C4-2B (cell line): Measurements from ENCODE around the gene TMEM270.
"Not testable (repeated sequence)": the region's sequence is repeated elsewhere in the genome, so short reads cannot be mapped to it uniquely, and the experiment has no call there.

Source experiments
- CTCF ChIP-seq: fragments of 450-650 bp; conservative IDR thresholded peaks from 2 replicates; pipeline ENCODE4 v1.5.1; 2017; ENCODE audit warnings: mild to moderate bottlenecking
- ZFX ChIP-seq: fragments of 450-650 bp; IDR thresholded peaks from 2 replicates; pipeline ENCODE4 v1.6.1; 2017

- not testable (repeated sequence) for TF ChIP-seq CTCF, ZFX
Observed at GRCh38 chr7:73837167-73837566, 23.8 kb upstream of the TMEM270 start.
